ENCODE data around the gene RGS3. TPM values are rescaled to one million over a fixed set of nuclear protein-coding genes. Genes with fewer than 3 reads are reported as not detected.
A peak's percentile ranks its signal among the peaks of the same experiment; 100 is the strongest.

Gene RGS3
- total and polyA plus RNA-seq, 10 of the 15 experiments (the other 5 are each of a cell fraction or from before 2014, with no cell fraction given): 2.9 to 138 (median 28.8) TPM

GRCh38 chr9:113581865-113582697, 118.6 kb downstream of the RGS3 start (continued):
- TF ChIP-seq POLR2AphosphoS2 (IDR thresholded peaks at IDR 0.05; ENCODE audit: low read depth, low read length): no peak
- TF ChIP-seq RELA (IDR thresholded peaks at IDR 0.05; ENCODE audit: borderline replicate concordance, partially characterized antibody): no peak
- TF ChIP-seq ZNF274 (IDR thresholded peaks at IDR 0.05; ENCODE audit: insufficient read depth, insufficient read length): no peak
- TF ChIP-seq CHD4 (IDR thresholded peaks at IDR 0.05): no peak
- 0 out of 2 replicates have a peak, but pooled peaks have one; percentile 26 for TF ChIP-seq TAF1 (IDR thresholded peaks at IDR 0.05; ENCODE audit: borderline replicate concordance, low read depth, low read length)
- peak; percentile 56; the same call in 1 of the 2 replicates for TF ChIP-seq CBFB (IDR thresholded peaks at IDR 0.05; ENCODE audit: low read depth)
- TF ChIP-seq USF1 (IDR thresholded peaks at IDR 0.05; ENCODE audit: borderline replicate concordance, extremely low read length, insufficient read depth, low read depth, low read length): peak; percentile 71
- TF ChIP-seq HDGF (IDR thresholded peaks at IDR 0.05): peak; percentile 95
- TF ChIP-seq EED (IDR thresholded peaks at IDR 0.05; ENCODE audit: low read depth): peak; percentile 94
- TF ChIP-seq BCLAF1 (IDR thresholded peaks at IDR 0.05): no peak
- TF ChIP-seq TCF3 (IDR thresholded peaks at IDR 0.05; ENCODE audit: borderline replicate concordance, insufficient read depth, low read depth, low read length): peak; percentile 100
- peak; percentile 100 for TF ChIP-seq TCF12 (IDR thresholded peaks at IDR 0.05; ENCODE audit: low read depth, low read length)
- no peak; the same call in 1 of the 2 replicates for TF ChIP-seq ZBTB40 (IDR thresholded peaks at IDR 0.05; ENCODE audit: borderline replicate concordance)
- peak; percentile 96 for TF ChIP-seq MXI1 (IDR thresholded peaks at IDR 0.05; ENCODE audit: low read depth, low read length)
- no peak for TF ChIP-seq STAT1 (conservative IDR thresholded peaks at IDR 0.05)
- TF ChIP-seq E2F4 (IDR thresholded peaks at IDR 0.05; ENCODE audit: low read depth, low read length): no peak
- TF ChIP-seq KLF5 (IDR thresholded peaks at IDR 0.05; ENCODE audit: partially characterized antibody): peak; percentile 40
- peak; percentile 87 for TF ChIP-seq MEF2B (IDR thresholded peaks at IDR 0.05; ENCODE audit: partially characterized antibody, poor library complexity, severe bottlenecking)

Data from GM12878 (cell line).